ENCODE measurements around the gene PRKCG.

DNA sequence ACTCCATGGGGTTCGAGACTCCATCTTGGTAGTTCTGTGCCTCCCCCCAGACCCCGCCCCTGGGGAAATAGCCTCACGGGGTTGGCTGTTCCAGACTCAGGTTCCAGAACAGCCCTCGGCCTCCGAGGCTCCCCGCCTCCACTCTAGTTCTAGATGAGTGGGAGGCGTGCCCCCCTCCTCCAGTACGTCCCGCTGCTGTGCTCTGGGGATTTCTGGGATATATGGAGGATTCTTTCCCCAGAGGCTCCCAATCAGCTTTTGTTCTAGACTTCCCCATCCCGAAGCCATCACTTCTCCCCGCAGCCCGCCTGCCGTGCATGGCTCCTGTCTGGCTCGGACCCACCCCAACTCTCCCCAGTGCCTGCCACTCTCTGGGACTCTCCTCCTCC is 25.2 kb downstream of the PRKCG start:
- TF ChIP-seq, protein P1, sequence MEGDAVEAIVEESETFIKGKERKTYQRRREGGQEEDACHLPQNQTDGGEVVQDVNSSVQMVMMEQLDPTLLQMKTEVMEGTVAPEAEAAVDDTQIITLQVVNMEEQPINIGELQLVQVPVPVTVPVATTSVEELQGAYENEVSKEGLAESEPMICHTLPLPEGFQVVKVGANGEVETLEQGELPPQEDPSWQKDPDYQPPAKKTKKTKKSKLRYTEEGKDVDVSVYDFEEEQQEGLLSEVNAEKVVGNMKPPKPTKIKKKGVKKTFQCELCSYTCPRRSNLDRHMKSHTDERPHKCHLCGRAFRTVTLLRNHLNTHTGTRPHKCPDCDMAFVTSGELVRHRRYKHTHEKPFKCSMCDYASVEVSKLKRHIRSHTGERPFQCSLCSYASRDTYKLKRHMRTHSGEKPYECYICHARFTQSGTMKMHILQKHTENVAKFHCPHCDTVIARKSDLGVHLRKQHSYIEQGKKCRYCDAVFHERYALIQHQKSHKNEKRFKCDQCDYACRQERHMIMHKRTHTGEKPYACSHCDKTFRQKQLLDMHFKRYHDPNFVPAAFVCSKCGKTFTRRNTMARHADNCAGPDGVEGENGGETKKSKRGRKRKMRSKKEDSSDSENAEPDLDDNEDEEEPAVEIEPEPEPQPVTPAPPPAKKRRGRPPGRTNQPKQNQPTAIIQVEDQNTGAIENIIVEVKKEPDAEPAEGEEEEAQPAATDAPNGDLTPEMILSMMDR (IDR thresholded peaks at IDR 0.05), result no peak
- no peak for TF ChIP-seq POLR2A (IDR thresholded peaks at IDR 0.05)
- TF ChIP-seq EP300 (IDR thresholded peaks at IDR 0.05), result no peak
